ENCODE measurements around the gene EIF4G3. TPM values are rescaled to one million over a fixed set of nuclear protein-coding genes. Genes with fewer than 3 reads are reported as not detected.

EIF4G3 gene
- total and polyA plus RNA-seq, 2 donors (not counting 3 experiments of a cell fraction or from before 2014, with no cell fraction given) = 40.7 to 78.5 TPM

DNA sequence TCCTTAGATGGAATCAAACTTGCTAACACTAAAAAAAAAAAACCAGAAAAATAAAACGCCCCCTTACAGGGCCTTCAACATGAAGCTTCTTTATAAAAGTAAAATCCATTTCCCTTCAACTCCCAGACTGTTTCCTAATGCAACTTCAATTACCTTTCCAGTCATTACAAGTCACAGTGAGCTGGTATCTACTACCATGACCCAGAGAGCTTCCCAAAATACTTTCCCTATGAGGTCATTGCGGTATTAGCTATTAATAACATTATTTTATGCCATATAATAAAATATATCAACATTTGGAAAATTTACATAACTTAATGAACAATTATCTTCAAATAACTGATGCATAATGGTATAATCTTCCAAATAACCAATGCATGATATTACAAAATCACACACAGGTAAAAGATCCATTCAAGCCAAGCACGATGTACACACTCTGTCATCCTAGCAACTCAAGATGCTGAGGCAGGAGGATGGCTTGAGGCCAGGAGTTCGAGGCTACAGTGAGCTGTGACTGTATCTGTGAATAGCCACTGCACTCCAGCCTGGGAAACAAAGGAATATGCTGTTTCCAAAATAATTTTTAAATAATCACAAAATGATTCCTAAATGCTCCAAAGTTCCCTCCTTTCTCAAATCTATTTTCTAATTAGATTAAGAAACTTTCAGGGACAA, 24.1 kb downstream of the EIF4G3 start:
- Histone ChIP-seq H3K9me3 (replicated peaks; ENCODE audit: control insufficient read depth, insufficient read depth, low read length) (no peaks in the 10 kb centered on the region), H3K27ac (ENCODE audit: insufficient read depth, low read depth, low read length) (peak overlapping the region; percentile 3), H3K79me2 (ENCODE audit: control insufficient read depth, insufficient read depth, low read length) (peaks cover 59% of the 10 kb centered on the region), H3K4me1 (ENCODE audit: control insufficient read depth, extremely low read depth, insufficient read depth, low read length) (peaks cover 19% of the 10 kb centered on the region), H3K9ac (replicated peaks; ENCODE audit: extremely low read depth, insufficient read depth, low read length) (no peak overlapping the region), H3K9me1 (replicated peaks; ENCODE audit: control insufficient read depth, extremely low read depth, insufficient read depth, low read length) (no peaks in the 10 kb centered on the region), H3K4me2 (ENCODE audit: insufficient read depth, low read length) (no peak overlapping the region), H4K20me1 (replicated peaks; ENCODE audit: control insufficient read depth, extremely low read depth, insufficient read depth, low read length) (no peaks in the 10 kb centered on the region), H3K4me3 (replicated peaks in 1 of 3; ENCODE audit: insufficient read depth in 1 of 3, low read depth in 1 of 3, low read length in 3 of 3) (no peak overlapping the region), H3K27me3 (ENCODE audit: control insufficient read depth in 2 of 2, insufficient read depth in 2 of 2, low read length in 2 of 2) (no peaks in the 10 kb centered on the region), H3K36me3 (ENCODE audit: control insufficient read depth in 2 of 2, extremely low read depth in 1 of 2, insufficient read depth in 2 of 2, low read length in 2 of 2) (no peaks in the 10 kb centered on the region), H2AFZ (ENCODE audit: low read depth, low read length) (no peak overlapping the region)
- intact Hi-C loops (cut with micrococcal nuclease) (no loop called here), dilution Hi-C loops (cut with MboI; ENCODE audit: extremely low pct_ligation_motif_present, low sequenced_read_pairs) (no loop called here)
- no peak for TF ChIP-seq POLR2AphosphoS5 (IDR thresholded peaks at IDR 0.05; ENCODE audit: insufficient read depth, low read depth, low read length)
- no peak for TF ChIP-seq GATA2 (IDR thresholded peaks at IDR 0.05; ENCODE audit: insufficient read depth, insufficient read length, low read depth, low read length)
- TF ChIP-seq EZH2 (IDR thresholded peaks at IDR 0.05; ENCODE audit: borderline replicate concordance, low read depth, low read length, severe bottlenecking) = no peak
- TF ChIP-seq, protein P1, sequence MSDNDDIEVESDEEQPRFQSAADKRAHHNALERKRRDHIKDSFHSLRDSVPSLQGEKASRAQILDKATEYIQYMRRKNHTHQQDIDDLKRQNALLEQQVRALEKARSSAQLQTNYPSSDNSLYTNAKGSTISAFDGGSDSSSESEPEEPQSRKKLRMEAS (IDR thresholded peaks at IDR 0.05; ENCODE audit: insufficient read depth, insufficient read length) = no peak
- TF ChIP-seq JUN (IDR thresholded peaks at IDR 0.05; ENCODE audit: borderline replicate concordance, insufficient read depth, insufficient read length, low read depth) = no peak
- TF ChIP-seq, protein P2, sequence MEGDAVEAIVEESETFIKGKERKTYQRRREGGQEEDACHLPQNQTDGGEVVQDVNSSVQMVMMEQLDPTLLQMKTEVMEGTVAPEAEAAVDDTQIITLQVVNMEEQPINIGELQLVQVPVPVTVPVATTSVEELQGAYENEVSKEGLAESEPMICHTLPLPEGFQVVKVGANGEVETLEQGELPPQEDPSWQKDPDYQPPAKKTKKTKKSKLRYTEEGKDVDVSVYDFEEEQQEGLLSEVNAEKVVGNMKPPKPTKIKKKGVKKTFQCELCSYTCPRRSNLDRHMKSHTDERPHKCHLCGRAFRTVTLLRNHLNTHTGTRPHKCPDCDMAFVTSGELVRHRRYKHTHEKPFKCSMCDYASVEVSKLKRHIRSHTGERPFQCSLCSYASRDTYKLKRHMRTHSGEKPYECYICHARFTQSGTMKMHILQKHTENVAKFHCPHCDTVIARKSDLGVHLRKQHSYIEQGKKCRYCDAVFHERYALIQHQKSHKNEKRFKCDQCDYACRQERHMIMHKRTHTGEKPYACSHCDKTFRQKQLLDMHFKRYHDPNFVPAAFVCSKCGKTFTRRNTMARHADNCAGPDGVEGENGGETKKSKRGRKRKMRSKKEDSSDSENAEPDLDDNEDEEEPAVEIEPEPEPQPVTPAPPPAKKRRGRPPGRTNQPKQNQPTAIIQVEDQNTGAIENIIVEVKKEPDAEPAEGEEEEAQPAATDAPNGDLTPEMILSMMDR (IDR thresholded peaks at IDR 0.05; ENCODE audit: extremely low read depth in 1 of 2, insufficient read depth in 1 of 2, low read depth in 1 of 2, low read length in 2 of 2) = no peak
- TF ChIP-seq POLR2A (IDR thresholded peaks at IDR 0.05; ENCODE audit: low read depth, low read length) = no peak
- TF ChIP-seq FOS (IDR thresholded peaks at IDR 0.05; ENCODE audit: borderline replicate concordance, insufficient read depth, low read length) = no peak
- TF ChIP-seq MYC (IDR thresholded peaks at IDR 0.05; ENCODE audit: low read depth, low read length) = no peak
- DNase-seq (ENCODE audit: low read depth, low spot score) (no peak), FAIRE-seq (no peak)
- POLR2A ChIA-PET = no interaction called here
- CTCF ChIA-PET = interaction anchor here (0.7 to 2.3 kb wide), 9 partner anchors 11 to 322 kb away, joined by 3 to 10 read pairs (median 3); no protein-coding TSS in a partner anchor
- no TSS peak for BruUV-seq (replicated peaks)

Data from endothelial cell of umbilical vein (primary cell).